IMR-90 (cell line): ENCODE data around the gene PEX7. TPM values are rescaled to one million over a fixed set of nuclear protein-coding genes. Genes with fewer than 3 reads are reported as not detected.

ENCODE experiments used
- ATAC-seq: fragments of 200-7000 bp; cut with Tn5 transposase; 2 replicates; pipeline ENCODE4 v1.9.1; 2020; ENCODE audit warnings: low read depth, mild to moderate bottlenecking, moderate library complexity
- BruUV-seq: library from RNA; stranded (reverse); fragments of 400-500 nt; replicated peaks from 2 replicates; lab custom pipeline; 2021; lab: Mats Ljungman, UMichigan
- CTCF ChIA-PET: fragments of 300-600 bp; formaldehyde crosslinking; extraction: SDS; loops from one replicate; lab custom pipeline; 2021; ENCODE audit warnings: antibody characterized with exemption; lab: Yijun Ruan, JAX
- POLR2A ChIA-PET: fragments of 300-600 bp; sonication (Branson Sonifier 250); formaldehyde crosslinking; loops from one replicate; lab custom pipeline; 2022; ENCODE audit warnings: antibody characterized with exemption; ENCODE audit not compliant: unreplicated experiment; lab: Charles Lee
- DNase-seq: peaks from one replicate; pipeline ENCODE4 v3.0.0; 2013
- H2AFZ ChIP-seq: replicated peaks from 2 replicates; pipeline ENCODE3; 2013; ENCODE audit warnings: low read length, mild to moderate bottlenecking; ENCODE audit not compliant: poor library complexity
- H2AK5ac ChIP-seq: 2 replicates; pipeline ENCODE4 v1.6.1; 2013; ENCODE audit warnings: low read depth, low read length, inconsistent platforms
- H2AK9ac ChIP-seq: replicated peaks from 2 replicates; pipeline ENCODE3; 2013; ENCODE audit warnings: mild to moderate bottlenecking, low read depth, low read length, moderate library complexity; ENCODE audit not compliant: poor library complexity
- H2BK120ac ChIP-seq: 2 replicates; pipeline ENCODE4 v1.6.1; 2013; ENCODE audit warnings: low read depth, low read length, inconsistent platforms
- H2BK15ac ChIP-seq: 3 replicates; pipeline ENCODE4 v1.6.1; 2013; ENCODE audit warnings: low read depth, low read length, inconsistent platforms
- H2BK20ac ChIP-seq: 2 replicates; pipeline ENCODE4 v1.6.1; 2013; ENCODE audit warnings: low read depth, mild to moderate bottlenecking, inconsistent platforms, low read length, moderate library complexity
- H2BK5ac ChIP-seq: 2 replicates; pipeline ENCODE4 v1.6.1; 2013; ENCODE audit warnings: mild to moderate bottlenecking, low read depth, low read length, inconsistent platforms; ENCODE audit not compliant: poor library complexity, severe bottlenecking
- H3K14ac ChIP-seq: replicated peaks from 2 replicates; pipeline ENCODE4 v1.6.1; 2013; ENCODE audit warnings: low read depth, low read length, inconsistent platforms
- H3K18ac ChIP-seq: 2 replicates; pipeline ENCODE4 v1.6.1; 2013; ENCODE audit warnings: low read depth, low read length, control low read depth
- H3K23ac ChIP-seq: 2 replicates; pipeline ENCODE4 v1.6.1; 2013; ENCODE audit warnings: low read depth, low read length, inconsistent platforms
- H3K27ac ChIP-seq: 2 replicates; pipeline ENCODE4 v1.5.1; 2013; ENCODE audit warnings: mild to moderate bottlenecking, control low read depth, low read length; ENCODE audit not compliant: insufficient read depth
- H3K27me3 ChIP-seq: 2 replicates; pipeline ENCODE4 v1.6.1; 2013; ENCODE audit warnings: low read length; ENCODE audit not compliant: control insufficient read depth, insufficient read depth
- H3K36me3 ChIP-seq: 2 replicates; pipeline ENCODE4 v1.6.1; 2013; ENCODE audit warnings: low read length, mixed read lengths; ENCODE audit not compliant: control insufficient read depth, insufficient read depth
- H3K4ac ChIP-seq: 2 replicates; pipeline ENCODE4 v1.6.1; 2013; ENCODE audit warnings: low read depth, low read length, inconsistent platforms
- H3K4me1 ChIP-seq: 2 replicates; pipeline ENCODE4 v1.6.1; 2013; ENCODE audit warnings: low read length, mixed read lengths; ENCODE audit not compliant: control insufficient read depth, insufficient read depth
- H3K4me2 ChIP-seq: 2 replicates; pipeline ENCODE4 v1.6.1; 2013; ENCODE audit warnings: low read depth, mild to moderate bottlenecking, control low read depth, low read length, moderate library complexity
- H3K4me3 ChIP-seq: 2 replicates; pipeline ENCODE4 v1.5.1; 2013; ENCODE audit warnings: low read depth, mild to moderate bottlenecking, control low read depth, low read length, moderate library complexity; ENCODE audit not compliant: insufficient read depth
- H3K56ac ChIP-seq: 2 replicates; pipeline ENCODE4 v1.6.1; 2013; ENCODE audit warnings: low read length, inconsistent platforms; ENCODE audit not compliant: insufficient read depth; ENCODE audit errors: extremely low read depth
- H3K79me1 ChIP-seq, 2 experiments: 2 replicates each; pipeline ENCODE4 v1.6.1; 2013; ENCODE audit warnings: low read length in 2 of 2, inconsistent platforms in 1 of 2, low read depth in 1 of 2
- H3K9ac ChIP-seq: 2 replicates; pipeline ENCODE4 v1.6.1; 2013; ENCODE audit warnings: low read depth, low read length, control low read depth
- H3K9me1 ChIP-seq: 2 replicates; pipeline ENCODE4 v1.6.1; 2013; ENCODE audit warnings: low read length, inconsistent platforms; ENCODE audit not compliant: insufficient read depth
- H3K9me3 ChIP-seq: 2 replicates; pipeline ENCODE4 v1.6.1; 2013; ENCODE audit warnings: low read length; ENCODE audit not compliant: control insufficient read depth, insufficient read depth
- H4K20me1 ChIP-seq: 2 replicates; pipeline ENCODE4 v1.6.1; 2013; ENCODE audit warnings: low read length, inconsistent platforms; ENCODE audit not compliant: insufficient read depth
- H4K5ac ChIP-seq: 2 replicates; pipeline ENCODE4 v1.6.1; 2013; ENCODE audit warnings: mild to moderate bottlenecking, low read depth, low read length, control low read depth
- H4K8ac ChIP-seq, 2 experiments: 2 replicates each; pipeline ENCODE4 v1.6.1; 2013; ENCODE audit warnings: low read depth in 2 of 2, low read length in 2 of 2, control low read depth in 1 of 2, inconsistent platforms in 1 of 2
- H4K91ac ChIP-seq: 2 replicates; pipeline ENCODE4 v1.6.1; 2013; ENCODE audit warnings: low read depth, low read length, inconsistent platforms; ENCODE audit not compliant: insufficient read depth
- MXI1 ChIP-seq: IDR thresholded peaks from 2 replicates; pipeline ENCODE4 v1.6.1; 2012; ENCODE audit warnings: low read depth, mild to moderate bottlenecking, low read length, moderate library complexity, borderline replicate concordance
- POLR2A ChIP-seq: IDR thresholded peaks from 2 replicates; pipeline ENCODE4 v1.6.1; 2012; ENCODE audit warnings: mild to moderate bottlenecking, low read depth, low read length
- RCOR1 ChIP-seq: IDR thresholded peaks from 2 replicates; pipeline ENCODE4 v1.6.1; 2012; ENCODE audit warnings: mild to moderate bottlenecking, low read length, improper control_type of control experiment; ENCODE audit not compliant: insufficient replicate concordance
- RFX5 ChIP-seq: IDR thresholded peaks from 2 replicates; pipeline ENCODE4 v1.8.0; 2012; ENCODE audit warnings: low read depth, mild to moderate bottlenecking, low read length, moderate library complexity
- WGBS, 2 experiments: methylation state at CpG; one replicate each; pipeline versions ENCODE4 v1.1.5 to v1.1.7; 2013; ENCODE audit warnings: missing lambda C conversion rate in 2 of 2; ENCODE audit not compliant: insufficient read length in 1 of 2; ENCODE audit errors: extremely low coverage in 2 of 2; 5-methylcytosine and 5-hydroxymethylcytosine counted together
- dilution Hi-C: fragments of 300-500 bp; cut with HindIII; formaldehyde crosslinking; loops from one replicate; pipeline ENCODE4 v1.14.3; 2018; ENCODE audit warnings: low sequenced_read_pairs; ENCODE audit not compliant: unreplicated experiment
- in situ Hi-C: fragments of 300-500 bp; cut with MboI; formaldehyde crosslinking; loops from 3 replicates; pipeline ENCODE4 v1.14.3; 2019; ENCODE audit warnings: low sequenced_read_pairs, inconsistent platforms, mixed read lengths
- intact Hi-C: fragments of 100-400 bp; cut with micrococcal nuclease; formaldehyde crosslinking; loops from 2 replicates; pipeline ENCODE4 v1.10.0; 2022
- polyA plus RNA-seq, 3 experiments: library from polyadenylated mRNA; depleted of rRNA; stranded (reverse); fragments of >200 nt; gene quantifications; 2 replicates each; pipeline ENCODE4 v1.2.3, GENCODE V29; 2012; ENCODE audit warnings: low replicate concordance in 1 of 3
- total RNA-seq: library from RNA; depleted of rRNA; stranded (reverse); fragments of >200 nt; gene quantifications from 2 replicates; pipeline ENCODE4 v1.2.3, GENCODE V29; 2012

PEX7 gene
- total and polyA plus RNA-seq, 2 of the 4 experiments (the other 2 are of a cell fraction) = 5.4 to 7.0 TPM

GRCh38 chr6:136897071-136897470 is 74.7 kb downstream of the PEX7 start:
- peaks cover 9% of the 10 kb centered on the region; the same call in 1 of the 2 replicates for H3K9me1 ChIP-seq
- dilution Hi-C loops = no loop called here
- H4K8ac ChIP-seq = no peak overlapping the region
- H3K4me1 ChIP-seq = peaks cover 2% of the 10 kb centered on the region; the same call in 1 of the 2 replicates
- no peaks in the 10 kb centered on the region for H4K20me1 ChIP-seq
- ATAC-seq = no peak
- H3K4ac ChIP-seq = no peak overlapping the region
- H3K27me3 ChIP-seq = no peaks in the 10 kb centered on the region
- ChIA-PET POLR2A (no interaction called here), CTCF (interaction anchor here (1.1 kb wide), 1 partner anchor 15 kb away, joined by 3 read pairs; no protein-coding TSS in a partner anchor)
- H3K9ac ChIP-seq = no peak overlapping the region
- H3K18ac ChIP-seq = no peak overlapping the region
- peaks cover 10% of the 10 kb centered on the region for H3K36me3 ChIP-seq
- no peak for TF ChIP-seq RFX5
- TF ChIP-seq POLR2A = no peak
- no peak for TF ChIP-seq RCOR1
- no peak for TF ChIP-seq MXI1
- intact Hi-C loops = no loop called here
- H4K5ac ChIP-seq = no peak overlapping the region
- no peak overlapping the region for H2BK15ac ChIP-seq
- no peak overlapping the region for H2AFZ ChIP-seq
- no peak overlapping the region for H2BK5ac ChIP-seq
- WGBS, 2 experiments = no CpG with 5 or more reads among the region's 1 CpG
- no peaks in the 10 kb centered on the region for H3K9me3 ChIP-seq
- H2BK20ac ChIP-seq = no peak overlapping the region
- H3K79me1 ChIP-seq = no peaks in the 10 kb centered on the region
- no TSS peak for BruUV-seq
- H3K14ac ChIP-seq = no peak overlapping the region
- no peak overlapping the region for H2BK120ac ChIP-seq
- H3K4me2 ChIP-seq = no peak overlapping the region
- H2AK9ac ChIP-seq = no peak overlapping the region
- DNase-seq = no peak
- no peak overlapping the region for H3K23ac ChIP-seq
- no peak overlapping the region for H2AK5ac ChIP-seq
- H3K56ac ChIP-seq = no peak overlapping the region
- H3K4me3 ChIP-seq = no peak overlapping the region
- in situ Hi-C loops = no loop called here
- H4K91ac ChIP-seq = no peak overlapping the region
- no peak overlapping the region for H3K27ac ChIP-seq
